GM21515 (cell line): ENCODE data around the gene ZNF469.

ENCODE experiments used
- ATAC-seq: cut with Tn5 transposase; IDR thresholded peaks from one replicate; pipeline ENCODE4 v1.9.1; 2021; ENCODE audit not compliant: unreplicated experiment

The ZNF469 gene

GRCh38 chr16:88382491-88383400, at the start of gene ZNF469:
Gene ZNF469 (plus strand): TSS chr16:88382959. CDS start chr16:88427471, 44,512 bp downstream.
- no peak for ATAC-seq

GRCh38 chr16:88333848-88334777, 48.6 kb upstream of the ZNF469 start:
- ATAC-seq, result no peak

GRCh38 chr16:88334778-88335720, 47.7 kb upstream of the ZNF469 start:
- ATAC-seq, result no peak

- no peak for ATAC-seq
Observed at GRCh38 chr16:88337021-88337420, 45.7 kb upstream of the ZNF469 start.

GRCh38 chr16:88337538-88337937, 45.2 kb upstream of the ZNF469 start:
- no peak for ATAC-seq

GRCh38 chr16:88338111-88338510, 44.6 kb upstream of the ZNF469 start:
- ATAC-seq, result no peak

GRCh38 chr16:88338896-88339295, 43.9 kb upstream of the ZNF469 start:
- no peak for ATAC-seq

GRCh38 chr16:88339930-88340754, 42.6 kb upstream of the ZNF469 start:
- no peak for ATAC-seq

- ATAC-seq, result no peak
Observed at GRCh38 chr16:88340755-88341150, 42.0 kb upstream of the ZNF469 start.

GRCh38 chr16:88341551-88342290, 41.0 kb upstream of the ZNF469 start:
- no peak for ATAC-seq

GRCh38 chr16:88342491-88342890, 40.3 kb upstream of the ZNF469 start:
- no peak for ATAC-seq

- no peak for ATAC-seq
Observed at GRCh38 chr16:88343271-88343791, 39.4 kb upstream of the ZNF469 start.

- ATAC-seq, result no peak
Observed at GRCh38 chr16:88344411-88345030, 38.2 kb upstream of the ZNF469 start.

GRCh38 chr16:88345031-88345720, 37.6 kb upstream of the ZNF469 start:
- ATAC-seq, result no peak

GRCh38 chr16:88345721-88346560, 36.8 kb upstream of the ZNF469 start:
- ATAC-seq, result no peak

GRCh38 chr16:88346680-88347505, 35.9 kb upstream of the ZNF469 start:
- no peak for ATAC-seq
